ENCODE results near the gene C11orf21. TPM values are rescaled to one million over a fixed set of nuclear protein-coding genes. Genes with fewer than 3 reads are reported as not detected.

Gene C11orf21
- total and polyA plus RNA-seq, 10 of the 15 experiments (the other 5 are each of a cell fraction or from before 2014, with no cell fraction given), result 0.04 to 0.26 (median 0.11) TPM; not detected in 7

DNA sequence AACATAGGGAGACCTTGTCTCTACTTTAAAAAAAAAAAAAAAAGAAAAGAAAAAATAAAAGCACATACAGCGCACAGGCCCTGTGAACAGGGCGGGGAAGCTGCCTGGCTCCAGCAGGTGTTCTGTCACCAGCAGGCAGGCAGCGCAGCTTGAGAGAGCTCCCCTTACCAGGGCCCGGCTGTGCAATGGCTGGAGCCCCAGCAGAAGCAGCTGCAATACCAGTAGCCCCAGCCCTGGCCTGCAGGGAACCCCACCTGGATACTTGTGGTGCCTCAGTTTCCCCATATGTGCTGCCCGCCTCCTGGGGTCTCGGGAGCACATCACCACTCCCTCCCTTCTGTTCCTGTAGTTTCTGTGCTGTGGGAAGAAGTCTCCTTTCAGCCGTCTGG is 12.4 kb upstream of the C11orf21 start (continued):
- TF ChIP-seq BCLAF1 (IDR thresholded peaks at IDR 0.05) (no peak), PAX5 (IDR thresholded peaks at IDR 0.05; ENCODE audit: borderline replicate concordance, low read depth, low read length) (no peak)
- TF ChIP-seq, protein P1, sequence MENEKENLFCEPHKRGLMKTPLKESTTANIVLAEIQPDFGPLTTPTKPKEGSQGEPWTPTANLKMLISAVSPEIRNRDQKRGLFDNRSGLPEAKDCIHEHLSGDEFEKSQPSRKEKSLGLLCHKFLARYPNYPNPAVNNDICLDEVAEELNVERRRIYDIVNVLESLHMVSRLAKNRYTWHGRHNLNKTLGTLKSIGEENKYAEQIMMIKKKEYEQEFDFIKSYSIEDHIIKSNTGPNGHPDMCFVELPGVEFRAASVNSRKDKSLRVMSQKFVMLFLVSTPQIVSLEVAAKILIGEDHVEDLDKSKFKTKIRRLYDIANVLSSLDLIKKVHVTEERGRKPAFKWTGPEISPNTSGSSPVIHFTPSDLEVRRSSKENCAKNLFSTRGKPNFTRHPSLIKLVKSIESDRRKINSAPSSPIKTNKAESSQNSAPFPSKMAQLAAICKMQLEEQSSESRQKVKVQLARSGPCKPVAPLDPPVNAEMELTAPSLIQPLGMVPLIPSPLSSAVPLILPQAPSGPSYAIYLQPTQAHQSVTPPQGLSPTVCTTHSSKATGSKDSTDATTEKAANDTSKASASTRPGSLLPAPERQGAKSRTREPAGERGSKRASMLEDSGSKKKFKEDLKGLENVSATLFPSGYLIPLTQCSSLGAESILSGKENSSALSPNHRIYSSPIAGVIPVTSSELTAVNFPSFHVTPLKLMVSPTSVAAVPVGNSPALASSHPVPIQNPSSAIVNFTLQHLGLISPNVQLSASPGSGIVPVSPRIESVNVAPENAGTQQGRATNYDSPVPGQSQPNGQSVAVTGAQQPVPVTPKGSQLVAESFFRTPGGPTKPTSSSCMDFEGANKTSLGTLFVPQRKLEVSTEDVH (IDR thresholded peaks at IDR 0.05; ENCODE audit: low read depth, partially characterized antibody), result no peak

- intact Hi-C loops (cut with micrococcal nuclease; ENCODE audit: unreplicated experiment) (no loop called here), in situ Hi-C loops (cut with MboI) (loop anchor here (5.0 kb wide), 1 partner anchor 104 kb away; no protein-coding TSS in a partner anchor)
- H3K4me3 ChIP-seq, result no peak overlapping the region
- SMC1A ChIA-PET (ENCODE audit: uncharacterized antibody, unreplicated experiment), result no interaction called here
- H3K9ac ChIP-seq (ENCODE audit: control insufficient read depth, insufficient read depth, low read length), result no peak overlapping the region
- H3K27me3 ChIP-seq (replicated peaks in 1 of 2; ENCODE audit: control insufficient read depth in 2 of 2, insufficient read depth in 2 of 2, low read length in 1 of 2), result no peaks in the 10 kb centered on the region
- H3K79me2 ChIP-seq (ENCODE audit: control insufficient read depth, insufficient read depth, low read length), result no peaks in the 10 kb centered on the region
- H3K27ac ChIP-seq (ENCODE audit: control insufficient read depth, insufficient read depth), result no peak overlapping the region
- CTCF ChIA-PET, result interaction anchor here (1.4 kb wide), 1 partner anchor 107 kb away, joined by 3 read pairs; no protein-coding TSS in a partner anchor
- H3K9me3 ChIP-seq (replicated peaks; ENCODE audit: control insufficient read depth, insufficient read depth, low read length), result no peaks in the 10 kb centered on the region
- TF ChIP-seq, protein P2, sequence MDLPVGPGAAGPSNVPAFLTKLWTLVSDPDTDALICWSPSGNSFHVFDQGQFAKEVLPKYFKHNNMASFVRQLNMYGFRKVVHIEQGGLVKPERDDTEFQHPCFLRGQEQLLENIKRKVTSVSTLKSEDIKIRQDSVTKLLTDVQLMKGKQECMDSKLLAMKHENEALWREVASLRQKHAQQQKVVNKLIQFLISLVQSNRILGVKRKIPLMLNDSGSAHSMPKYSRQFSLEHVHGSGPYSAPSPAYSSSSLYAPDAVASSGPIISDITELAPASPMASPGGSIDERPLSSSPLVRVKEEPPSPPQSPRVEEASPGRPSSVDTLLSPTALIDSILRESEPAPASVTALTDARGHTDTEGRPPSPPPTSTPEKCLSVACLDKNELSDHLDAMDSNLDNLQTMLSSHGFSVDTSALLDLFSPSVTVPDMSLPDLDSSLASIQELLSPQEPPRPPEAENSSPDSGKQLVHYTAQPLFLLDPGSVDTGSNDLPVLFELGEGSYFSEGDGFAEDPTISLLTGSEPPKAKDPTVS (IDR thresholded peaks at IDR 0.05; ENCODE audit: low read depth, low read length), result no peak
- TF ChIP-seq POLR2AphosphoS2 (IDR thresholded peaks at IDR 0.05; ENCODE audit: low read depth, low read length) (no peak), SREBF1 (IDR thresholded peaks at IDR 0.05; ENCODE audit: low read length) (no peak)
- DNase-seq (ENCODE audit: low read depth, low spot score), result no peak
- H4K20me1 ChIP-seq (ENCODE audit: control insufficient read depth, insufficient read depth), result no peaks in the 10 kb centered on the region
- H2AFZ ChIP-seq (ENCODE audit: control insufficient read depth, low read depth, low read length), result no peak overlapping the region
- POLR2A ChIA-PET, result no interaction called here
- no peak for FAIRE-seq
- WGBS (ENCODE audit: insufficient coverage, insufficient replicate concordance, low lambda C conversion rate, missing lambda C conversion rate), result 46% methylated on average over 34 of the region's 34 CpGs
- H3K4me2 ChIP-seq (ENCODE audit: control insufficient read depth, insufficient read depth), result no peak overlapping the region
- no peaks in the 10 kb centered on the region for H3K4me1 ChIP-seq (ENCODE audit: control insufficient read depth, insufficient read depth, low read length)
- no TSS peak for BruUV-seq (replicated peaks)
- no peaks in the 10 kb centered on the region for H3K36me3 ChIP-seq (ENCODE audit: control insufficient read depth in 2 of 2, insufficient read depth in 2 of 2, low read length in 1 of 2)
- no peak for ATAC-seq
- RAD21 ChIA-PET (ENCODE audit: unreplicated experiment), result no interaction called here
Observed at GRCh38 chr11:2313051-2313951, 11.6 kb upstream of the C11orf21 start.
